ENCODE data around the gene LARGE1. TPM values are rescaled to one million over a fixed set of nuclear protein-coding genes. Genes with fewer than 3 reads are reported as not detected.

The LARGE1 gene
- total RNA-seq, 2 donors from 2014 or later = 29.5 to 42.1 TPM

DNA sequence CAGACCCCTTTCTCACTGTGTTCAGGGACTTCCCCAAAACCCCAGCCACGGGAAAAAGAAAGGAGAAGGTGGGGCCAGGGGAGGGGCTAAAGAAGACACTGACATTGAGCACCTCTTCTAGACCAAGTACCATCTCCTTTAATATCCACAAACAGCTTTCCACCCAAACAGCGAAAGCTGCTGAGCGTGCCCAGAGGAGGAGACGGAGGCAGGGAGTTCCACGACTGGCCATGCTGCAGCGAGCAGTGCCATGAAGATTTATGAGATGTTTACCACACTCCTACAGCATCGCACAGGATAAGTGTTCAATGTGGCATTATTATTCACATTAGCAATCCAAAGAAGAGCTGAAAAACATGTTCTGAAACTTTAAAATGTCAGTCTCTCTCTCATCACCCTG, 127.4 kb downstream of the LARGE1 start:
- ATAC-seq (ENCODE audit: insufficient number of reproducible peaks, low FRiP score, low read depth) (no peak), DNase-seq (ENCODE audit: low spot score) (no peak)
- TF ChIP-seq, protein P1, sequence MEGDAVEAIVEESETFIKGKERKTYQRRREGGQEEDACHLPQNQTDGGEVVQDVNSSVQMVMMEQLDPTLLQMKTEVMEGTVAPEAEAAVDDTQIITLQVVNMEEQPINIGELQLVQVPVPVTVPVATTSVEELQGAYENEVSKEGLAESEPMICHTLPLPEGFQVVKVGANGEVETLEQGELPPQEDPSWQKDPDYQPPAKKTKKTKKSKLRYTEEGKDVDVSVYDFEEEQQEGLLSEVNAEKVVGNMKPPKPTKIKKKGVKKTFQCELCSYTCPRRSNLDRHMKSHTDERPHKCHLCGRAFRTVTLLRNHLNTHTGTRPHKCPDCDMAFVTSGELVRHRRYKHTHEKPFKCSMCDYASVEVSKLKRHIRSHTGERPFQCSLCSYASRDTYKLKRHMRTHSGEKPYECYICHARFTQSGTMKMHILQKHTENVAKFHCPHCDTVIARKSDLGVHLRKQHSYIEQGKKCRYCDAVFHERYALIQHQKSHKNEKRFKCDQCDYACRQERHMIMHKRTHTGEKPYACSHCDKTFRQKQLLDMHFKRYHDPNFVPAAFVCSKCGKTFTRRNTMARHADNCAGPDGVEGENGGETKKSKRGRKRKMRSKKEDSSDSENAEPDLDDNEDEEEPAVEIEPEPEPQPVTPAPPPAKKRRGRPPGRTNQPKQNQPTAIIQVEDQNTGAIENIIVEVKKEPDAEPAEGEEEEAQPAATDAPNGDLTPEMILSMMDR (IDR thresholded peaks at IDR 0.05) = no peak
- Histone ChIP-seq H3K9me3 (peaks cover 11% of the 10 kb centered on the region), H3K36me3 (no peaks in the 10 kb centered on the region), H3K27ac (no peak overlapping the region), H3K27me3 (replicated peaks; ENCODE audit: insufficient read depth) (no peaks in the 10 kb centered on the region), H3K4me3 (no peak overlapping the region), H3K4me1 (ENCODE audit: control insufficient read depth in 1 of 2, low read depth in 2 of 2) (no peaks in the 10 kb centered on the region)

DNA sequence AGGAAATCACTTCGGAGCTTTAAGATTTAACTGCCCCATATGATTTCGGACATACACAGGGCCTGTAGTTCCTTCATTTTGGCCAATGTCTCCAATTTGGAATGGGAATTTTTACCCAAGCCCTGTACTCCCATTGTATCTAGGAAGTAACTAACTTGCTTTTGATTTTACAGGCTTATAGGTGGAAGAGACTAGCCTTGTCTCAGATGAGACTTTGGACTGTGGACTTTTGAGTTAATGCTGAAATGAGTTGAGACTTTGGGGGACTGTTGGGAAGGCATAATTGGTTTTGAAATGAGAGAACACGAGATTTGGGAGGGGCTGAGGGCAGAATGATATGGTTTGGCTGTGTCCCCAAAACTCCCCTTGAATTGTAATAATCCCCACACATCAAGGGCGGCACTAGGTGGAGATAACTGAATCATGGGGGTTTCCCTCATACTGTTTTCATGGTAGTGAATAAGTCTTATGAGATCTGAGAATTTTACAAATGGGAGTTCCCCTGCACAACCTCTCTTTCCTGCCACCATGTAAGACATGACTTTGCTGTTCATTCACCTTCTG, 130.5 kb downstream of the LARGE1 start:
- H3K27me3 ChIP-seq (replicated peaks; ENCODE audit: insufficient read depth) = no peaks in the 10 kb centered on the region
- TF ChIP-seq, protein P1 (IDR thresholded peaks at IDR 0.05) = no peak

DNA sequence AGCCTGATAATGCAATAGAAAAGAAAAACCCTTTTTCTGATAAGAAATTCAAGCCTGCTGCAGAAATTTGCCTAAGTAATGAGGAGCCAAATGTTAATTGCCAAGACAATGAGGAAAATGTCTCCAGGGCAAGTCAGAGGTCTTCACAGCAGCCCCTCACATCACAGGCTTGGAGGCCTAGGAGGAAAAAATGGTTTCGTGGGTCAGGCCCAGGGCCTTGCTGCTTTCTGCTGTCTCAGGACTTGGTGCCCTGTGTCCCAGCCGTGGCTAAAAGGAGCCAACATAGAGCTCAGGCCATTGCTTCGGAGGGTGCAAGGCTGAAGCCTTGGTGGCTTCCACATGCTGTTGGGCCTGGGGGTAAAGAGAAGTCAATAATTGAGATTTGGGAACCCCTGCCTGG, 131.3 kb downstream of the LARGE1 start:
- no peak overlapping the region for H3K4me3 ChIP-seq
- H3K27me3 ChIP-seq (replicated peaks; ENCODE audit: insufficient read depth) = no peaks in the 10 kb centered on the region
- TF ChIP-seq, protein P1 (IDR thresholded peaks at IDR 0.05) = no peak
- peaks cover 11% of the 10 kb centered on the region for H3K9me3 ChIP-seq
- peaks cover 5% of the 10 kb centered on the region in 2 donors for H3K4me1 ChIP-seq (ENCODE audit: control insufficient read depth in 1 of 2, low read depth in 2 of 2)
- DNase-seq (ENCODE audit: low spot score) = no peak
- no peak for ATAC-seq (ENCODE audit: insufficient number of reproducible peaks, low FRiP score, low read depth)
- no peaks in the 10 kb centered on the region for H3K36me3 ChIP-seq
- H3K27ac ChIP-seq = no peak overlapping the region

More for the DNA sequence above, 130.5 kb downstream of the LARGE1 start:
- no peak overlapping the region for H3K4me3 ChIP-seq
- H3K4me1 ChIP-seq (ENCODE audit: control insufficient read depth in 1 of 2, low read depth in 2 of 2) = peaks cover 5% of the 10 kb centered on the region in 2 donors
- peaks cover 11% of the 10 kb centered on the region for H3K9me3 ChIP-seq
- no peak overlapping the region for H3K27ac ChIP-seq
- ATAC-seq (ENCODE audit: insufficient number of reproducible peaks, low FRiP score, low read depth) (no peak), DNase-seq (ENCODE audit: low spot score) (no peak)
- H3K36me3 ChIP-seq = no peaks in the 10 kb centered on the region

DNA sequence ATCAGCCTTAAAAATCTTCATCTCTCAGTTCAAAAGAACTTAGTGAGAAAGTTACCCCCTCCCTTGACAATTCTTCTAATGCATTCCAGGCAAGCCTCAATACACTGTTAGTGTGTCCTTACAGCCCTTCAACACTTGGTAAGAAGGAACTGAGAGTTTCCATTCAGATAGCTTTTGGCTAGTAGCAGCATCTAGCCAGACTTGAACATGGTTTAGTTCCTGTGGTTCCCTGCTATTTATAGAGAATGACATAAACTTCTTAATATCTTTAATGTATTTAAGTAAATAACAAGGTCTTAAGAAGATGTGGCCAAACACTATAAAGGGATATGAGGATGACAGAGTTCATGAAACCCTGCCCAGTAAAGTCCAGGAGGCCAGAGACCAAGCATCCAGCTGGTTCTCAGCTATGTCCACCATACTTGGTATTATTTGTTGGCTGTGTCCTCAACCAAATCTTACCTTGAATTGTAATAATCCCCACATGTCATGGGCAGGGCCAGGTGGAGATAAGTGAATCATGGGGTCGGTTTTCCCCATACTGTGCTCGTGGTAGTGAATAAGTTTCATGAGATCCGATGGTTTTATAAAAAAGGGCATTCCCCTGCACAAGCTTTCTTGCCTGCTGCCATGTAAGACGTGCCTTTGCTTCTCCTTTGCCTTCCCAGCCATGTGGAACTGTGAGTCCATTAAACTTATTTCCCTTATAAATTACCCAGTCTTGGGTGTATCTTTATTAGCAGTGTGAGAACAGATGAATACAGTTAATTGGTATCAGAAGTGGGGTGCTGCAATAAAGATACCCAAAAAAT, 132.4 kb downstream of the LARGE1 start:
- Histone ChIP-seq H3K4me1 (ENCODE audit: control insufficient read depth in 1 of 2, low read depth in 2 of 2) (peaks cover 5% of the 10 kb centered on the region in 2 donors), H3K36me3 (no peaks in the 10 kb centered on the region), H3K4me3 (no peak overlapping the region), H3K27ac (no peak overlapping the region), H3K9me3 (peaks cover 11% of the 10 kb centered on the region), H3K27me3 (replicated peaks; ENCODE audit: insufficient read depth) (no peaks in the 10 kb centered on the region)
- TF ChIP-seq, protein P1 (IDR thresholded peaks at IDR 0.05) = no peak
- DNase-seq (ENCODE audit: low spot score) (no peak), ATAC-seq (ENCODE audit: insufficient number of reproducible peaks, low FRiP score, low read depth) (no peak)

DNA sequence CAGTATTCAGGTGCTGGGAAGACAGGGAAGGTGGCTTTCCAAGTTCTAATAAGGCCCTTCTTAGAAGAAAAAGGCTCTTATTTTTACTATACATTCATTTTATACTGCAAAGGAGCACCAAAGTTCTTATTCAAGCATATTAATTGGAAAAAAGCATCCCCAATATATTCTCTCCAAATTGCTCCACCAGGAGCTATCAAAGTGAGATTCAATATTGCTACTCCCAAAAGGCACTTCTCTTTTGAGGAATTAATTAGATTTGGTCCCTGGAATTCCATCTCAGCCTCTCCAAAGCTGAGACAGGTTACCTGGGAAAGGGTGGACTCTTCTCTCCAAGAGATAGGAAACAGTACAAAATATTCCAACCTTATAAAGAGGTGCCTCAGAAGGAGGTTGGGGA, 134.1 kb downstream of the LARGE1 start:
- peaks cover 11% of the 10 kb centered on the region for H3K9me3 ChIP-seq
- DNase-seq (ENCODE audit: low spot score) (no peak), ATAC-seq (ENCODE audit: insufficient number of reproducible peaks, low FRiP score, low read depth) (no peak)
- H3K27me3 ChIP-seq (replicated peaks; ENCODE audit: insufficient read depth) = no peaks in the 10 kb centered on the region
- TF ChIP-seq, protein P1 (IDR thresholded peaks at IDR 0.05) = no peak
- H3K4me1 ChIP-seq (ENCODE audit: control insufficient read depth in 1 of 2, low read depth in 2 of 2) = peaks cover 9 to 11% of the 10 kb centered on the region in 2 donors
- no peaks in the 10 kb centered on the region for H3K36me3 ChIP-seq
- H3K27ac ChIP-seq = no peak overlapping the region
- no peak overlapping the region for H3K4me3 ChIP-seq
